Measurements from ENCODE around the gene ZBTB47. TPM values are rescaled to one million over a fixed set of nuclear protein-coding genes. Genes with fewer than 3 reads are reported as not detected.

Gene ZBTB47
- total and polyA plus RNA-seq, 2 donors (not counting 1 experiment from before 2014, with no cell fraction given), result 15.6 to 49.4 TPM

GRCh38 chr3:42706721-42707619 lies 53.5 kb downstream of the ZBTB47 start:
- H3K27me3 ChIP-seq (ENCODE audit: control insufficient read depth, insufficient read depth, low read length), result peaks cover 3% of the 10 kb centered on the region
- H3K4me3 ChIP-seq (replicated peaks in 1 of 4; ENCODE audit: control extremely low read depth in 1 of 4, insufficient read depth in 1 of 4, low read depth in 3 of 4, low read length in 4 of 4), result no peak overlapping the region
- no peaks in the 10 kb centered on the region for H3K4me1 ChIP-seq (ENCODE audit: control insufficient read depth, extremely low read depth, insufficient read depth, low read length)
- H2AFZ ChIP-seq (ENCODE audit: low read length), result no peak overlapping the region
- no peaks in the 10 kb centered on the region for H3K9me3 ChIP-seq (ENCODE audit: control insufficient read depth, insufficient read depth, low read depth, low read length)
- TF ChIP-seq CTCF (conservative IDR thresholded peaks at IDR 0.05 in 1 of 2, IDR thresholded peaks at IDR 0.05 in 1 of 2; ENCODE audit: low read depth in 1 of 2, low read length in 2 of 2) (no peak), EZH2 (IDR thresholded peaks at IDR 0.05; ENCODE audit: low read length, missing control alignments) (no peak)
- no peaks in the 10 kb centered on the region for H3K36me3 ChIP-seq (ENCODE audit: control insufficient read depth, insufficient read depth, low read length)
- H3K27ac ChIP-seq (ENCODE audit: insufficient read depth, low read length), result no peak overlapping the region
- H3K4me2 ChIP-seq (ENCODE audit: extremely low read depth, insufficient read depth, low read length), result no peak overlapping the region
- DNase-seq (ENCODE audit: low read depth in 2 of 2), result no peak
- H3K79me2 ChIP-seq (ENCODE audit: control insufficient read depth, insufficient read depth, low read length), result no peaks in the 10 kb centered on the region
- no peak overlapping the region for H3K9ac ChIP-seq (ENCODE audit: insufficient read depth, low read length)
- H4K20me1 ChIP-seq (ENCODE audit: control insufficient read depth, extremely low read depth, insufficient read depth, low read length), result no peaks in the 10 kb centered on the region

GRCh38 chr3:42707620-42708355 lies 54.3 kb downstream of the ZBTB47 start:
- no peak overlapping the region for H2AFZ ChIP-seq (ENCODE audit: low read length)
- peaks cover 3% of the 10 kb centered on the region for H3K27me3 ChIP-seq (ENCODE audit: control insufficient read depth, insufficient read depth, low read length)
- no peak overlapping the region for H3K27ac ChIP-seq (ENCODE audit: insufficient read depth, low read length)
- H3K4me1 ChIP-seq (ENCODE audit: control insufficient read depth, extremely low read depth, insufficient read depth, low read length), result no peaks in the 10 kb centered on the region
- H3K36me3 ChIP-seq (ENCODE audit: control insufficient read depth, insufficient read depth, low read length), result no peaks in the 10 kb centered on the region
- H3K4me3 ChIP-seq (replicated peaks in 1 of 4; ENCODE audit: control extremely low read depth in 1 of 4, insufficient read depth in 1 of 4, low read depth in 3 of 4, low read length in 4 of 4), result no peak overlapping the region
- H3K9ac ChIP-seq (ENCODE audit: insufficient read depth, low read length), result no peak overlapping the region
- DNase-seq (ENCODE audit: low read depth in 2 of 2), result no peak
- no peak for TF ChIP-seq CTCF (conservative IDR thresholded peaks at IDR 0.05 in 1 of 2, IDR thresholded peaks at IDR 0.05 in 1 of 2; ENCODE audit: low read depth in 1 of 2, low read length in 2 of 2)
- no peaks in the 10 kb centered on the region for H4K20me1 ChIP-seq (ENCODE audit: control insufficient read depth, extremely low read depth, insufficient read depth, low read length)
- H3K79me2 ChIP-seq (ENCODE audit: control insufficient read depth, insufficient read depth, low read length), result no peaks in the 10 kb centered on the region
- H3K9me3 ChIP-seq (ENCODE audit: control insufficient read depth, insufficient read depth, low read depth, low read length), result no peaks in the 10 kb centered on the region
- no peak overlapping the region for H3K4me2 ChIP-seq (ENCODE audit: extremely low read depth, insufficient read depth, low read length)

GRCh38 chr3:42708611-42709151 lies 55.2 kb downstream of the ZBTB47 start:
- Histone ChIP-seq H3K27me3 (ENCODE audit: control insufficient read depth, insufficient read depth, low read length) (peaks cover 7% of the 10 kb centered on the region), H3K9me3 (ENCODE audit: control insufficient read depth, insufficient read depth, low read depth, low read length) (no peaks in the 10 kb centered on the region), H4K20me1 (ENCODE audit: control insufficient read depth, extremely low read depth, insufficient read depth, low read length) (no peaks in the 10 kb centered on the region), H3K4me2 (ENCODE audit: extremely low read depth, insufficient read depth, low read length) (no peak overlapping the region), H3K27ac (ENCODE audit: insufficient read depth, low read length) (no peak overlapping the region), H2AFZ (ENCODE audit: low read length) (no peak overlapping the region), H3K36me3 (ENCODE audit: control insufficient read depth, insufficient read depth, low read length) (no peaks in the 10 kb centered on the region), H3K79me2 (ENCODE audit: control insufficient read depth, insufficient read depth, low read length) (no peaks in the 10 kb centered on the region), H3K4me1 (ENCODE audit: control insufficient read depth, extremely low read depth, insufficient read depth, low read length) (no peaks in the 10 kb centered on the region), H3K9ac (ENCODE audit: insufficient read depth, low read length) (no peak overlapping the region), H3K4me3 (replicated peaks in 1 of 4; ENCODE audit: control extremely low read depth in 1 of 4, insufficient read depth in 1 of 4, low read depth in 3 of 4, low read length in 4 of 4) (no peak overlapping the region)
- DNase-seq (ENCODE audit: low read depth in 2 of 2), result no peak
- TF ChIP-seq EZH2 (IDR thresholded peaks at IDR 0.05; ENCODE audit: low read length, missing control alignments) (no peak), CTCF (conservative IDR thresholded peaks at IDR 0.05 in 1 of 2, IDR thresholded peaks at IDR 0.05 in 1 of 2; ENCODE audit: low read depth in 1 of 2, low read length in 2 of 2) (no peak)

All from fibroblast of lung (primary cell).